H54 (cell line): Measurements from ENCODE around the gene ARHGAP8.

Experiments used
- DNase-seq: peaks from one replicate; pipeline ENCODE4 v3.0.0; 2011; ENCODE audit warnings: low spot score, mixed read lengths; ENCODE audit not compliant: insufficient read length
- FAIRE-seq: peaks from 3 replicates; lab custom pipeline; 2011; peaks lifted over from hg19 to GRCh38; lab: Jason Lieb, UNC
- POLR2A ChIP-seq: IDR thresholded peaks from 2 replicates; pipeline ENCODE4 v1.6.1; 2011; ENCODE audit warnings: low read depth, mild to moderate bottlenecking, low read length

Gene ARHGAP8

GRCh38 chr22:44752285-44753188, at the start of gene ARHGAP8:
Gene ARHGAP8 (plus strand): TSS chr22:44752575. CDS start chr22:44786528, 33,953 bp downstream.
- FAIRE-seq (no peak), DNase-seq (no peak)
- TF ChIP-seq POLR2A = no peak

GRCh38 chr22:44703255-44703870, 49.0 kb upstream of the ARHGAP8 start:
- TF ChIP-seq POLR2A = no peak
- DNase-seq = no peak
- no peak for FAIRE-seq

- no peak for TF ChIP-seq POLR2A
- no peak for FAIRE-seq
- DNase-seq = no peak
Observed at GRCh38 chr22:44704159-44705021, 48.0 kb upstream of the ARHGAP8 start.

- DNase-seq (no peak), FAIRE-seq (no peak)
- TF ChIP-seq POLR2A = no peak
Observed at GRCh38 chr22:44705022-44705297, 47.4 kb upstream of the ARHGAP8 start.

- no peak for TF ChIP-seq POLR2A
- DNase-seq = no peak
- no peak for FAIRE-seq
Observed at GRCh38 chr22:44706488-44706887, 45.9 kb upstream of the ARHGAP8 start.

- no peak for TF ChIP-seq POLR2A
- DNase-seq (no peak), FAIRE-seq (no peak)
Observed at GRCh38 chr22:44707178-44707577, 45.2 kb upstream of the ARHGAP8 start.

- peak; percentile 28 for DNase-seq
- TF ChIP-seq POLR2A = no peak
- FAIRE-seq = no peak
Observed at GRCh38 chr22:44707752-44708151, 44.6 kb upstream of the ARHGAP8 start.

GRCh38 chr22:44709881-44710392, 42.4 kb upstream of the ARHGAP8 start:
- FAIRE-seq = no peak
- TF ChIP-seq POLR2A = no peak
- DNase-seq = no peak

- TF ChIP-seq POLR2A = no peak
- no peak for DNase-seq
- FAIRE-seq = no peak
Observed at GRCh38 chr22:44710474-44711240, 41.7 kb upstream of the ARHGAP8 start.

- no peak for FAIRE-seq
- no peak for TF ChIP-seq POLR2A
- DNase-seq = no peak
Observed at GRCh38 chr22:44711241-44711560, 41.2 kb upstream of the ARHGAP8 start.

- DNase-seq (no peak), FAIRE-seq (no peak)
- no peak for TF ChIP-seq POLR2A
Observed at GRCh38 chr22:44711690-44712555, 40.5 kb upstream of the ARHGAP8 start.

- DNase-seq (no peak), FAIRE-seq (no peak)
- TF ChIP-seq POLR2A = no peak
Observed at GRCh38 chr22:44712962-44713361, 39.4 kb upstream of the ARHGAP8 start.
